Tibial nerve (tissue), 3 donors: Measurements from ENCODE around the gene TWNK.

Source experiments
- POLR2A ChIP-seq, 2 donors: fragments of 450-650 bp; IDR thresholded peaks; one replicate each; pipeline ENCODE4 v1.6.1; 2017; ENCODE audit warnings: antibody characterized with exemption in 2 of 2, mild to moderate bottlenecking in 2 of 2, moderate library complexity in 2 of 2
- TF ChIP-seq, protein P1 (sequence below), 5 experiments: fragments of 200-600 bp in 3 of 5; fragments of 450-650 bp in 2 of 5; sonication (generic) in 3 of 5; IDR thresholded peaks; one replicate each; pipeline ENCODE4 v1.5.1; 2016 to 2019; ENCODE audit warnings: antibody characterized with exemption in 5 of 5, mild to moderate bottlenecking in 3 of 5, moderate library complexity in 2 of 5

GRCh38 chr10:101028446-101029337 is 41.3 kb downstream of the TWNK start:
- TF ChIP-seq, protein P1, sequence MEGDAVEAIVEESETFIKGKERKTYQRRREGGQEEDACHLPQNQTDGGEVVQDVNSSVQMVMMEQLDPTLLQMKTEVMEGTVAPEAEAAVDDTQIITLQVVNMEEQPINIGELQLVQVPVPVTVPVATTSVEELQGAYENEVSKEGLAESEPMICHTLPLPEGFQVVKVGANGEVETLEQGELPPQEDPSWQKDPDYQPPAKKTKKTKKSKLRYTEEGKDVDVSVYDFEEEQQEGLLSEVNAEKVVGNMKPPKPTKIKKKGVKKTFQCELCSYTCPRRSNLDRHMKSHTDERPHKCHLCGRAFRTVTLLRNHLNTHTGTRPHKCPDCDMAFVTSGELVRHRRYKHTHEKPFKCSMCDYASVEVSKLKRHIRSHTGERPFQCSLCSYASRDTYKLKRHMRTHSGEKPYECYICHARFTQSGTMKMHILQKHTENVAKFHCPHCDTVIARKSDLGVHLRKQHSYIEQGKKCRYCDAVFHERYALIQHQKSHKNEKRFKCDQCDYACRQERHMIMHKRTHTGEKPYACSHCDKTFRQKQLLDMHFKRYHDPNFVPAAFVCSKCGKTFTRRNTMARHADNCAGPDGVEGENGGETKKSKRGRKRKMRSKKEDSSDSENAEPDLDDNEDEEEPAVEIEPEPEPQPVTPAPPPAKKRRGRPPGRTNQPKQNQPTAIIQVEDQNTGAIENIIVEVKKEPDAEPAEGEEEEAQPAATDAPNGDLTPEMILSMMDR (IDR thresholded peaks at IDR 0.05) = no peak
- TF ChIP-seq POLR2A (IDR thresholded peaks at IDR 0.05) = no peak
